GM23338 (cell line): ENCODE data around the gene C20orf173. TPM values are rescaled to one million over a fixed set of nuclear protein-coding genes. Genes with fewer than 3 reads are reported as not detected.
A peak's percentile ranks its signal among the peaks of the same experiment; 100 is the strongest.

Experiments used
- ATAC-seq: fragments of 200-7000 bp; cut with Tn5 transposase; 3 replicates; pipeline ENCODE4 v1.9.1; 2020
- DNase-seq: peaks from one replicate; pipeline ENCODE4 v3.0.0-alpha.2; 2015; ENCODE audit warnings: low spot score
- H2AFZ ChIP-seq: fragments of 200-600 bp; sonication (generic); 2 replicates; pipeline ENCODE4 v1.8.0; 2016; ENCODE audit warnings: antibody characterized with exemption, mild to moderate bottlenecking, moderate library complexity
- H3F3A ChIP-seq: fragments of 200-600 bp; sonication (generic); replicated peaks from 2 replicates; pipeline ENCODE4 v1.8.0; 2017; ENCODE audit warnings: antibody characterized with exemption, mixed run types, low read depth
- H3K27ac ChIP-seq: fragments of 200-600 bp; sonication (generic); 2 replicates; pipeline ENCODE4 v1.6.1; 2016; ENCODE audit warnings: low read depth
- H3K27me3 ChIP-seq: fragments of 200-600 bp; sonication (generic); 2 replicates; pipeline ENCODE4 v1.8.0; 2016; ENCODE audit warnings: mild to moderate bottlenecking, mixed run types, moderate library complexity; ENCODE audit not compliant: insufficient read depth
- H3K36me3 ChIP-seq: fragments of 200-600 bp; sonication (generic); 2 replicates; pipeline ENCODE4 v1.8.0; 2016; ENCODE audit warnings: mild to moderate bottlenecking; ENCODE audit not compliant: insufficient read depth
- H3K4me1 ChIP-seq: fragments of 200-600 bp; sonication (generic); 2 replicates; pipeline ENCODE4 v1.8.0; 2016; ENCODE audit warnings: mild to moderate bottlenecking, moderate library complexity; ENCODE audit not compliant: insufficient read depth
- H3K4me2 ChIP-seq: fragments of 200-600 bp; sonication (generic); 2 replicates; pipeline ENCODE4 v1.7.1; 2017; ENCODE audit warnings: mixed run types
- H3K4me3 ChIP-seq: fragments of 200-600 bp; sonication (generic); 2 replicates; pipeline ENCODE4 v1.6.1; 2016; ENCODE audit warnings: mixed run types
- H3K79me2 ChIP-seq: fragments of 200-600 bp; sonication (generic); replicated peaks from 2 replicates; pipeline ENCODE4 v1.8.0; 2017; ENCODE audit warnings: mild to moderate bottlenecking; ENCODE audit not compliant: insufficient read depth
- H3K9me2 ChIP-seq: fragments of 200-600 bp; sonication (generic); 2 replicates; pipeline ENCODE4 v1.8.0; 2017; ENCODE audit not compliant: insufficient read depth
- H4K20me1 ChIP-seq: fragments of 200-600 bp; sonication (generic); replicated peaks from 2 replicates; pipeline ENCODE4 v1.8.0; 2017; ENCODE audit warnings: mild to moderate bottlenecking; ENCODE audit not compliant: insufficient read depth
- H3K27ac Mint-ChIP-seq: 2 replicates; pipeline ENCODE4 v1.8.0; 2020; ENCODE audit warnings: inconsistent platforms, mild to moderate bottlenecking, moderate library complexity, mixed read lengths
- H3K27me3 Mint-ChIP-seq: 3 replicates; pipeline ENCODE4 v1.8.0; 2022; ENCODE audit warnings: low read depth, mild to moderate bottlenecking, moderate library complexity, mixed read lengths, inconsistent platforms; ENCODE audit not compliant: insufficient read depth, poor library complexity
- H3K36me3 Mint-ChIP-seq: 3 replicates; pipeline ENCODE4 v1.8.0; 2021; ENCODE audit warnings: low read depth, mild to moderate bottlenecking, inconsistent platforms, moderate library complexity, mixed read lengths
- H3K4me1 Mint-ChIP-seq: 3 replicates; pipeline ENCODE4 v1.8.0; 2020; ENCODE audit warnings: mild to moderate bottlenecking, inconsistent platforms, mixed read lengths
- H3K4me3 Mint-ChIP-seq: 3 replicates; pipeline ENCODE4 v1.8.0; 2021; ENCODE audit warnings: moderate library complexity, mild to moderate bottlenecking, inconsistent platforms, mixed read lengths
- H3K9me3 Mint-ChIP-seq: 3 replicates; pipeline ENCODE4 v1.8.0; 2020; ENCODE audit warnings: moderate library complexity, mild to moderate bottlenecking, inconsistent platforms, mixed read lengths
- EZH2phosphoT487 ChIP-seq: fragments of 200-600 bp; sonication (generic); IDR thresholded peaks from one replicate; pipeline ENCODE4 v1.8.1; 2018; ENCODE audit warnings: antibody characterized with exemption; ENCODE audit not compliant: unreplicated experiment
- JUNB ChIP-seq: IDR thresholded peaks from one replicate; pipeline ENCODE4 v1.6.1; 2016; ENCODE audit warnings: antibody characterized with exemption; ENCODE audit not compliant: unreplicated experiment
- NANOG ChIP-seq: IDR thresholded peaks from 2 replicates; pipeline ENCODE4 v1.6.1; 2016; ENCODE audit warnings: antibody characterized with exemption, borderline replicate concordance
- POLR2AphosphoS5 ChIP-seq: IDR thresholded peaks from 2 replicates; pipeline ENCODE4 v1.6.1; 2016; ENCODE audit warnings: antibody characterized with exemption, low read depth
- ZNF114 ChIP-seq: fragments of 250-450 bp; sonication (Bioruptor Pico); IDR thresholded peaks from 2 replicates; pipeline ENCODE4 v1.5.0; 2020; ENCODE audit warnings: mild to moderate bottlenecking, moderate library complexity
- ZNF331 ChIP-seq: fragments of 250-450 bp; sonication (Bioruptor Pico); IDR thresholded peaks from 2 replicates; pipeline ENCODE4 v1.5.0; 2020; ENCODE audit warnings: low read depth, mild to moderate bottlenecking, moderate library complexity
- polyA plus RNA-seq: library from polyadenylated mRNA; unstranded; fragments of >200 nt; fragmentation: Nextera tagmentation; extraction: Ambion mirVana; gene quantifications from 2 replicates; pipeline ENCODE4 v1.2.1, GENCODE V29; 2016
- total RNA-seq: library from RNA; depleted of rRNA; stranded (reverse); fragments of >200 nt; shearing (Covaris generic); gene quantifications from 2 replicates; pipeline ENCODE4 v1.2.3, GENCODE V29; 2014
- TF ChIP-seq, protein P1 (sequence below): fragments of 250-450 bp; sonication (Bioruptor Pico); IDR thresholded peaks from 2 replicates; pipeline ENCODE4 v1.5.0; 2020; ENCODE audit warnings: mild to moderate bottlenecking, moderate library complexity
- TF ChIP-seq, protein P2 (sequence below): IDR thresholded peaks from one replicate; pipeline ENCODE4 v1.6.1; 2018; ENCODE audit warnings: antibody characterized with exemption; ENCODE audit not compliant: unreplicated experiment

Gene C20orf173
- total and polyA plus RNA-seq, 2 experiments from 2014 or later, result not detected

DNA sequence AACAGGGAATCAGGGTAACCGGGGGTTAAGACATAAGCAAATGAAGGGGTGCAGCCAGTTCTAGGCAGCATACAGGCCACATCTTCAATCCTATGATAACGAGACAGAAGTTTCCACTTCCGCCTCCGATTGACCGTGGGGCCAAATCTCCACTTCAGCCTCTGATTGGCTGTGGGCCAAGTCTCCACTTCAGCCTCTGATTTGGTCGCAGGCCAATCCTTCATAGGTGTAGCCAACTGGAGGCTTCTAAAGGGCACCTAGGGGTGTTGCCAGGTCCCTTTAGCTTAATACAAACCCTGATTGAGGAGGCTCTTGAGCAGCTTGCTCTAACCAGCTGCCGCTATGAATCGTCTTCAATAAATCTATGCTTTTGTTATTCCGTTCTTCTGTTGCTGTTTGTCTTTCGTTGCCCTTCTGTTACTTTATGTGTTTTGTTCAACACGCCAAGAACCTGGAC lies 10.3 kb upstream of the C20orf173 start:
- peak; percentile 95 for DNase-seq
- H3K4me1 Mint-ChIP-seq, result peaks cover 8% of the 10 kb centered on the region
- H3K36me3 ChIP-seq, result 0 out of 2 replicates have a peak, but pooled peaks cover 7% of the 10 kb centered on the region
- peaks cover 13% of the 10 kb centered on the region; the same call in 1 of the 2 replicates for H3F3A ChIP-seq
- no peaks in the 10 kb centered on the region for H3K27me3 ChIP-seq
- H3K9me3 Mint-ChIP-seq, result no peaks in the 10 kb centered on the region
- peaks cover 10% of the 10 kb centered on the region for H3K79me2 ChIP-seq
- peak; percentile 77 for ATAC-seq
- peak overlapping the region; percentile 96 for H3K27ac Mint-ChIP-seq
- peaks cover 14% of the 10 kb centered on the region for H3K4me1 ChIP-seq
- H2AFZ ChIP-seq, result no peak overlapping the region
- TF ChIP-seq EZH2phosphoT487, result no peak
- TF ChIP-seq, protein P1, sequence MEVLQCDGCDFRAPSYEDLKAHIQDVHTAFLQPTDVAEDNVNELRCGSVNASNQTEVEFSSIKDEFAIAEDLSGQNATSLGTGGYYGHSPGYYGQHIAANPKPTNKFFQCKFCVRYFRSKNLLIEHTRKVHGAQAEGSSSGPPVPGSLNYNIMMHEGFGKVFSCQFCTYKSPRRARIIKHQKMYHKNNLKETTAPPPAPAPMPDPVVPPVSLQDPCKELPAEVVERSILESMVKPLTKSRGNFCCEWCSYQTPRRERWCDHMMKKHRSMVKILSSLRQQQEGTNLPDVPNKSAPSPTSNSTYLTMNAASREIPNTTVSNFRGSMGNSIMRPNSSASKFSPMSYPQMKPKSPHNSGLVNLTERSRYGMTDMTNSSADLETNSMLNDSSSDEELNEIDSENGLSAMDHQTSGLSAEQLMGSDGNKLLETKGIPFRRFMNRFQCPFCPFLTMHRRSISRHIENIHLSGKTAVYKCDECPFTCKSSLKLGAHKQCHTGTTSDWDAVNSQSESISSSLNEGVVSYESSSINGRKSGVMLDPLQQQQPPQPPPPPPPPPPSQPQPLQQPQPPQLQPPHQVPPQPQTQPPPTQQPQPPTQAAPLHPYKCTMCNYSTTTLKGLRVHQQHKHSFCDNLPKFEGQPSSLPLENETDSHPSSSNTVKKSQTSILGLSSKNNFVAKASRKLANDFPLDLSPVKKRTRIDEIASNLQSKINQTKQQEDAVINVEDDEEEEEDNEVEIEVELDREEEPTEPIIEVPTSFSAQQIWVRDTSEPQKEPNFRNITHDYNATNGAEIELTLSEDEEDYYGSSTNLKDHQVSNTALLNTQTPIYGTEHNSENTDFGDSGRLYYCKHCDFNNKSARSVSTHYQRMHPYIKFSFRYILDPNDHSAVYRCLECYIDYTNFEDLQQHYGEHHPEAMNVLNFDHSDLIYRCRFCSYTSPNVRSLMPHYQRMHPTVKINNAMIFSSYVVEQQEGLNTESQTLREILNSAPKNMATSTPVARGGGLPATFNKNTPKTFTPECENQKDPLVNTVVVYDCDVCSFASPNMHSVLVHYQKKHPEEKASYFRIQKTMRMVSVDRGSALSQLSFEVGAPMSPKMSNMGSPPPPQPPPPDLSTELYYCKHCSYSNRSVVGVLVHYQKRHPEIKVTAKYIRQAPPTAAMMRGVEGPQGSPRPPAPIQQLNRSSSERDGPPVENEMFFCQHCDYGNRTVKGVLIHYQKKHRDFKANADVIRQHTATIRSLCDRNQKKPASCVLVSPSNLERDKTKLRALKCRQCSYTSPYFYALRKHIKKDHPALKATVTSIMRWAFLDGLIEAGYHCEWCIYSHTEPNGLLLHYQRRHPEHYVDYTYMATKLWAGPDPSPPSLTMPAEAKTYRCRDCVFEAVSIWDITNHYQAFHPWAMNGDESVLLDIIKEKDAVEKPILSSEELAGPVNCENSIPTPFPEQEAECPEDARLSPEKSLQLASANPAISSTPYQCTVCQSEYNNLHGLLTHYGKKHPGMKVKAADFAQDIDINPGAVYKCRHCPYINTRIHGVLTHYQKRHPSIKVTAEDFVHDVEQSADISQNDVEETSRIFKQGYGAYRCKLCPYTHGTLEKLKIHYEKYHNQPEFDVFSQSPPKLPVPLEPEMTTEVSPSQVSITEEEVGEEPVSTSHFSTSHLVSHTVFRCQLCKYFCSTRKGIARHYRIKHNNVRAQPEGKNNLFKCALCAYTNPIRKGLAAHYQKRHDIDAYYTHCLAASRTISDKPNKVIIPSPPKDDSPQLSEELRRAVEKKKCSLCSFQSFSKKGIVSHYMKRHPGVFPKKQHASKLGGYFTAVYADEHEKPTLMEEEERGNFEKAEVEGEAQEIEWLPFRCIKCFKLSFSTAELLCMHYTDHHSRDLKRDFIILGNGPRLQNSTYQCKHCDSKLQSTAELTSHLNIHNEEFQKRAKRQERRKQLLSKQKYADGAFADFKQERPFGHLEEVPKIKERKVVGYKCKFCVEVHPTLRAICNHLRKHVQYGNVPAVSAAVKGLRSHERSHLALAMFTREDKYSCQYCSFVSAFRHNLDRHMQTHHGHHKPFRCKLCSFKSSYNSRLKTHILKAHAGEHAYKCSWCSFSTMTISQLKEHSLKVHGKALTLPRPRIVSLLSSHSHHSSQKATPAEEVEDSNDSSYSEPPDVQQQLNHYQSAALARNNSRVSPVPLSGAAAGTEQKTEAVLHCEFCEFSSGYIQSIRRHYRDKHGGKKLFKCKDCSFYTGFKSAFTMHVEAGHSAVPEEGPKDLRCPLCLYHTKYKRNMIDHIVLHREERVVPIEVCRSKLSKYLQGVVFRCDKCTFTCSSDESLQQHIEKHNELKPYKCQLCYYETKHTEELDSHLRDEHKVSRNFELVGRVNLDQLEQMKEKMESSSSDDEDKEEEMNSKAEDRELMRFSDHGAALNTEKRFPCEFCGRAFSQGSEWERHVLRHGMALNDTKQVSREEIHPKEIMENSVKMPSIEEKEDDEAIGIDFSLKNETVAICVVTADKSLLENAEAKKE (CRISPR knock-in tag), result no peak
- no peak for TF ChIP-seq NANOG
- TF ChIP-seq JUNB, result no peak
- no peak for TF ChIP-seq ZNF114 (CRISPR knock-in tag)
- TF ChIP-seq, protein P2, sequence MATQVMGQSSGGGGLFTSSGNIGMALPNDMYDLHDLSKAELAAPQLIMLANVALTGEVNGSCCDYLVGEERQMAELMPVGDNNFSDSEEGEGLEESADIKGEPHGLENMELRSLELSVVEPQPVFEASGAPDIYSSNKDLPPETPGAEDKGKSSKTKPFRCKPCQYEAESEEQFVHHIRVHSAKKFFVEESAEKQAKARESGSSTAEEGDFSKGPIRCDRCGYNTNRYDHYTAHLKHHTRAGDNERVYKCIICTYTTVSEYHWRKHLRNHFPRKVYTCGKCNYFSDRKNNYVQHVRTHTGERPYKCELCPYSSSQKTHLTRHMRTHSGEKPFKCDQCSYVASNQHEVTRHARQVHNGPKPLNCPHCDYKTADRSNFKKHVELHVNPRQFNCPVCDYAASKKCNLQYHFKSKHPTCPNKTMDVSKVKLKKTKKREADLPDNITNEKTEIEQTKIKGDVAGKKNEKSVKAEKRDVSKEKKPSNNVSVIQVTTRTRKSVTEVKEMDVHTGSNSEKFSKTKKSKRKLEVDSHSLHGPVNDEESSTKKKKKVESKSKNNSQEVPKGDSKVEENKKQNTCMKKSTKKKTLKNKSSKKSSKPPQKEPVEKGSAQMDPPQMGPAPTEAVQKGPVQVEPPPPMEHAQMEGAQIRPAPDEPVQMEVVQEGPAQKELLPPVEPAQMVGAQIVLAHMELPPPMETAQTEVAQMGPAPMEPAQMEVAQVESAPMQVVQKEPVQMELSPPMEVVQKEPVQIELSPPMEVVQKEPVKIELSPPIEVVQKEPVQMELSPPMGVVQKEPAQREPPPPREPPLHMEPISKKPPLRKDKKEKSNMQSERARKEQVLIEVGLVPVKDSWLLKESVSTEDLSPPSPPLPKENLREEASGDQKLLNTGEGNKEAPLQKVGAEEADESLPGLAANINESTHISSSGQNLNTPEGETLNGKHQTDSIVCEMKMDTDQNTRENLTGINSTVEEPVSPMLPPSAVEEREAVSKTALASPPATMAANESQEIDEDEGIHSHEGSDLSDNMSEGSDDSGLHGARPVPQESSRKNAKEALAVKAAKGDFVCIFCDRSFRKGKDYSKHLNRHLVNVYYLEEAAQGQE, result no peak
- TF ChIP-seq POLR2AphosphoS5, result peak; percentile 73
- TF ChIP-seq ZNF331 (CRISPR knock-in tag), result no peak
- no peak overlapping the region for H3K27ac ChIP-seq
- H3K4me3 Mint-ChIP-seq, result peak overlapping the region; percentile 94
- no peaks in the 10 kb centered on the region for H3K9me2 ChIP-seq
- peak overlapping the region; percentile 37 for H3K4me3 ChIP-seq
- H4K20me1 ChIP-seq, result peaks cover 4% of the 10 kb centered on the region; the same call in 1 of the 2 replicates
- H3K27me3 Mint-ChIP-seq, result peaks cover 16% of the 10 kb centered on the region
- H3K4me2 ChIP-seq, result peak overlapping the region; percentile 50
- H3K36me3 Mint-ChIP-seq, result peaks cover 18% of the 10 kb centered on the region; the same call in 2 of the 3 replicates
